SIG-M5 treated with dmso at 0.1 percent for 504 hours (cell line): ENCODE results near the gene TMEM178A.
"Not testable (repeated sequence)": the region's sequence is repeated elsewhere in the genome, so short reads cannot be mapped to it uniquely, and the experiment has no call there.

Source experiments
- DNase-seq: peaks from one replicate; lab custom pipeline; 2025; ENCODE audit not compliant: unreplicated experiment; lab: John Stamatoyannopoulos, UW

TMEM178A gene

DNA sequence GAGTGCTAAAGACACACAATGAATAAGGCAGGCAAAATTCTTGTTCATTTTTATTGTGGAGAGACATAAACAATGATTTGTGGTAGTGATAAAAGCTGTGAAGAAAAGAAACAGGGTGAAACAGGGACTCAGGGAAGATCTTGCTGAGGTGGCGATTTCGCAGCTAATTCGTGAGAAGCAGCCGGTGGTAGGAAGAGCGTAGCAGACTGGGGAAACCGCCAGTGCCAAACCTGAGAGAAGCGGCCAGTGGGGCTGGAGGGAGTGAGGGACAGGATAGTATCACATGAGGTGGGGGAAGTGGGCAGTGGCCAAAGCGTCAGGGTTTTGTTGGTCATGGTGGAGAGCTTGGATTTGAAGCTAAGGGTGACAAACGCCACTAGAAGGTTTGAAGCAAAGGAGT, 42.3 kb downstream of the TMEM178A start:
- no peak for DNase-seq

DNA sequence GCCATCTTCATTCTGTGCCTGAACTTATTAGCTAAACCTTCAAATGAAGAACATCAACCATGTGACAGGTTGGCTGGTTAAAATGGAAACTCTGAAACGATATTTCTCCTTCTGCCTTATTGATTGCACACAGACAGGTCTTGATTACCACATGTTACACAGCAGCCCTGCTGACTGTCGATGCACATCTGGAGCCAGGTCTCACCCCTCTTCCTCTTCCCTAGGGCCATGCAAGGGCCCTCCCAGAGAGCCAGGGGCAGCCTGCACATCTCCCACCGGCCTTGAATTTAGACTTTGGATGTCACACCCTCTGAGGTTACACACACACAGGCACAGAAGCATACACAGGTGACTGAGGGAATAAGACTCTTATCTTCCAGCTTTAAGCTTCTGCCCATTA, 45.1 kb downstream of the TMEM178A start:
- no peak for DNase-seq

- no peak for DNase-seq
Measured at GRCh38 chr2:39712953-39713352, 47.2 kb downstream of the TMEM178A start.

GRCh38 chr2:39715095-39715494, 49.4 kb downstream of the TMEM178A start:
- no peak for DNase-seq

DNA sequence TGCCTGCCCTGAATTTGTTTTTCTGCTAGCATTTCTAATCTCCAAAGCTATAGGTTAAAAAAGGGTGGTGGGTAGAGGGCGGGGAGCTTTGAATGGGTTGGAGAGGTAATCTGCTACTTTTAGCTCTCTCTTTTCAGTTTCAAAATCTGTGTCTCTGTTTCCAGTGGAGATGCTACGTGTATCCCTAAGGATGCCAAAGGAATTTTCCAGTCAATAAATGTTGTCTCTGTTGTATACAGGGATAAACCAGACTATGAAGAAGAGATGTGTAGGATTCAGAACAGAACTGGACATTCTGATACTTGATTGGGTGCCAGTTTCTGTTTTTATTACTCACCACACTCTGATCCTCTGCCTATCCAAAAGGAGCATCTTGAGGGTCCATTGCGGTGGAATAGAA, 50.1 kb downstream of the TMEM178A start:
- no peak for DNase-seq

GRCh38 chr2:39717067-39717466, 51.4 kb downstream of the TMEM178A start:
- no peak for DNase-seq

- DNase-seq = no peak
Measured at GRCh38 chr2:39718483-39718882, 52.8 kb downstream of the TMEM178A start.

DNA sequence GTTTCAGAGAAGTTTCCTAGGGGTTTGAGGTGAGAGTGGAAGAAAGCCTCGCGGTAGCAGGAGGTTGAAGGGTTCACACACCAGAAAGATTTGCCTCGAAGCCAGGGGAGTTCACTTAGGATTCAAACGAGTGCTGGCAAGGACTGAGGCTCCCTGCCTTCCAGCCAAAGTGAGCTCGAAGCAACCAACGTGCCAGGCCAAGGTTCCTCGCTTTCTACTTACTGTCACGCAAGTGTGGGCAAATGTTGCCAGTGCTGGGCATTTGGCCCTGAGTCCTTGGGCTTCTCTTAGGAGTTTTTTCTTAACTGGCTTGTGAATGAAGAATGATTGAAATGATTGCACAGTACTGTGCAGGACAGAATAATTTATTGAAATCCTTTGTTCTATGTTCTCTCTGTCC, 53.6 kb downstream of the TMEM178A start:
- DNase-seq = no peak

GRCh38 chr2:39720970-39721369, 55.3 kb downstream of the TMEM178A start:
- DNase-seq = no peak

- no peak for DNase-seq
Measured at GRCh38 chr2:39723497-39723896, 57.8 kb downstream of the TMEM178A start.

- no peak for DNase-seq
Measured at GRCh38 chr2:39723946-39724827, 58.5 kb downstream of the TMEM178A start.

- DNase-seq = no peak
Measured at GRCh38 chr2:39724828-39725144, 59.1 kb downstream of the TMEM178A start.

- no peak for DNase-seq
Measured at GRCh38 chr2:39725401-39725800, 59.7 kb downstream of the TMEM178A start.

DNA sequence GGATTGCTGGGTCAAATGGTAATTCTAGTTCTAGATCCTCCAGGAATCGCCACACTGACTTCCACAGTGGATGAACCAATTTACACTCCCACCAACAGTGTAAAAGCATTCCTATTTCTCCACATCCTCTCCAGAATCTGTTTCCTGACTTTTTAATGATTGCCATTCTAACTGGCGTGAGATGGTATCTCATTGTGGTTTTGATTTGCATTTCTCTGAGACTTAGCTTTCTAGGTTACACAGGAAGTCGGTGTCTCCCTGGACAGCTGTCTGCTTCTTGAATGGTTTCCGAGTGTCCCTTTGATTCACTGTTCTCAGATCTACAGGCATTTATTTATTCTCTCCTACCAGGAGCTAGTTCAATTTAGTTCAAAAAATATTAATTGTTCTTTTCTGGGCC, 62.4 kb downstream of the TMEM178A start:
- DNase-seq = not testable (repeated sequence)

DNA sequence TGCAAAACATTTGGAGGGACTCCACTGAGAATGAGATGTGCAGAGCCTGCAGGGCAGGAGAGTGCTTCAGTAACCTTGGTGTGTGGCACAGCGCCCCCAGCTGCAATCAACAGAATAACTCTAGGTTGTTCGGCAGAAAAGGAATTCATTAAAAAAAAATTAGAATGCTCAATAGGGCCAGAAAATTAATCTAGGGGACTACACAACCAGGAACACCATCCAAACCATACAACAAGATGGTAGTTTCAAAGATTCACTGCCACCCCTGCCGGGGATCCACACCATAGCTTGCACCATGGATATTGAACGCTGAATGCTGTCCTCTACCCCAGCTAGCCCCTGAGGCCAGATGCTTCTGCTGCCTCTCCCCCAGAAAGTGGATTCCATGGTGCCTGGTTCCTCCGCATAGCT, 63.2 kb downstream of the TMEM178A start:
- peak; percentile 43 for DNase-seq

GRCh38 chr2:39730276-39730675, 64.6 kb downstream of the TMEM178A start:
- DNase-seq = no peak

DNA sequence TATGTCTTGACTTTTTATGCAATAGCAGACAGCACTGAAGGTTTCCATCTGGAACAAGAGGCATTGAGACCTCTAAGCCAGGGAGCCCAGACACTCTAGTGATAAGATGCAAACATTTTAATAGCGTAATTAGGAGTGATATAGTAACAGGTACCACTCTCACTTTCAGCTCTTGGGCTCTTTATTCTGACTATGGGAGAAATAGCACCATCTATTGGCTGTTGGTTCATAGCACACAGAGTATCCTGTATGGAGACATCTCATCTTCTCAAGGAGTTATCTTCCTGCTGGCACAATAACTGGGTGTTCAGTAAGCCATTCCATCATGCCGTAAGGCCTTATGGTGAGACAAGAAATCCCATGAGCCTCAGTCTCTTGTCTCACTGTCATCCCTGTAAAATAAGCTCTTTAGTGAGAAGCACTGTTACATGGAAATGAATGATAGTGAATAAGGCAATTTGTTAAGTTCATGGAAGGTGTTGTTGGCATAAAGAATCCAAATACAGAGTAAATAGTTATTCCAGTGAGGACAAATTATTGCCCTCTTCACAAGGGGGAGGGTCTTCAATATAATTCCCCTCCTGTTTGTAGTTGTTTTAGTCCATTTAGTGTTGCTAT, 65.1 kb downstream of the TMEM178A start:
- DNase-seq = peak; percentile 53

GRCh38 chr2:39731546-39731945, 65.8 kb downstream of the TMEM178A start:
- no peak for DNase-seq

- no peak for DNase-seq
Measured at GRCh38 chr2:39732482-39732881, 66.8 kb downstream of the TMEM178A start.

GRCh38 chr2:39733070-39733674, 67.5 kb downstream of the TMEM178A start:
- DNase-seq = no peak

DNA sequence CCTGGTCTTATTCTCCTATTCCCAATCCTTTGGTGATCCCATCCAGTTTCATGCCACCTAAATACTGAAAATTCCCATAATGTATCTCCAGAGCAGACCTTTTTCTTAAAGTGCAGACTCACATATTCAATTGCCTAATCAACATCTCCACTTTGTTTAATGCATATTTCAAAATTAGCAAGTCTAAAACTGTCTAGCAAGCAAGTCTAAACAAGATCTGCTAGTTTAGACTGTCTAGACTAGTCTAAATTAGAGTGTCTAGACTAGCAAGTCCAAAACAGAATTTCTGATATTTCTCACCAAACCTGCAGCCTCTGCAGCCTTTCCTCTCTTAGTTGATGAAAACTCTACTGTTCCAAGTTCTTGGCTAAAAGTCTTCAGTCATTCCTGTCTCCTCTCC, 68.7 kb downstream of the TMEM178A start:
- DNase-seq = no peak

GRCh38 chr2:39735648-39736047, 69.9 kb downstream of the TMEM178A start:
- no peak for DNase-seq
